GM21737 (cell line): Measurements from ENCODE around the gene ZBTB7A.

ENCODE experiments used
- ATAC-seq: cut with Tn5 transposase; IDR thresholded peaks from one replicate; pipeline ENCODE4 v1.9.1; 2021; ENCODE audit warnings: mild to moderate bottlenecking, moderate library complexity; ENCODE audit not compliant: unreplicated experiment

ZBTB7A gene

GRCh38 chr19:4094761-4095487 lies 28.2 kb upstream of the ZBTB7A start:
- ATAC-seq, result no peak

DNA sequence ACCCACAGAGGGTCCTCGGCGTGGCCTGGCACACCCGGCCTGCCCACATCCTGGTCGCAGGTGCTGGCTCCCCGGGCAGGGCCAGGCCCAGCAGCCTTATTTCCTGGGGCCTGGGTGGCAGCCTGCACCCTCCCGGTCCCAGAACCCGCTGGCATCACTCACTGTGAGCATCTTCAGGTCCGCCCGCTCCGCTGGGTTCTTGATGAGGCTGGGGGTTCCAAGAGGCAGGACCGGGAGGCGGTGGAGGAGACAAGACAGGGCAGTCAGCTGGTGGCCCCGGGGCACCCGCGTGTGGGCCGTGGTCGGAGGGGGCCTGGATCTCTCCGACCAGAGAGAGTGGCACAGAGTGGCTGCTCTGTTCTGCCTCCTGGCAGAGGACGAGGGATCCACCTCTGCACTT lies 27.6 kb upstream of the ZBTB7A start:
- ATAC-seq, result no peak

DNA sequence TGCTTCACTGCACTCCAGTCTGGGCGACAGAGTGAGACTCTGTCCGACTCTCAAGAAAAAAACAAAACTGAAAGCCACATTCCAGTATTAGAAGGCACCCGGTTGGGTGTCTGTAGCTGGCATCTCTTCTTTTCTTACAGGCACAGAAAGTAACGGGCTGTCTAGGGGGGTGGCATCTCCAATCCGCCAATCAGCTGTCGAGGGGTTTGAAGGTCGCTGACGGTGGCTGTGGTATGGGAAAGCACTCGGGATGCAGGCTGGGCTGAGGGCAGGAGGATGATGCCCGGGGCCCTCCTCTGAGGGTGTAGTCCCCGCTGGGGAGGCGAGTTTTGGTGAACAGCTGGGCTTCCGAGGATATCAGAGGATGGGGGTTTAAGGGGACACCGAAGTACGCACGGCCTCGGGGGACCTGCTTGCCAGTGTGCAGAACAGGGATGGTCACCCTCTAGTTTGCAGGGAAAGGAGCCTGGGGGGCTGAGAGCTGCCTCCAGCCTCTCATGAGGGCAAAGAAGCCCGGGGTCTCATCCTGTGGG lies 27.0 kb upstream of the ZBTB7A start:
- no peak for ATAC-seq

GRCh38 chr19:4090356-4091220 lies 23.9 kb upstream of the ZBTB7A start:
- no peak for ATAC-seq

DNA sequence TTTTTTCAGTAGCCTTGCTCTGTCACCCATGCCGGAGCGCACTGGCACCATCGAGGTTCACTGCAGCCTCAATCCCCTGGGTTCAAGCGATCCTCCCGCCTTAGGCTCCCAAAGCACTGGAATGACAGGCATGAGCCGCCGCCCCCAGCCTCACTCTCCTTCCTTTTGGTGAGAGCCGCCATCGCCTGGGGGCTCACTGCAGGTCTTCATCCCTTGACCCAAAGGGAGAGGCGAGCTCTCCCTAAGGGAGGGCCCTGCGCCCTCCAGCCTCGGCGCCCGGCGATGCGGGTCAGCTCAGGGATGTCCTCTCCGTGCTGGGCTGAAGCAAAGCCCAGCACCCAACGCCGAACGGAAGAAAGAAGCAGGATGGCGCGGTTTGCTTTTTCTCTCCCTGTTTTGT lies 23.2 kb upstream of the ZBTB7A start:
- no peak for ATAC-seq

DNA sequence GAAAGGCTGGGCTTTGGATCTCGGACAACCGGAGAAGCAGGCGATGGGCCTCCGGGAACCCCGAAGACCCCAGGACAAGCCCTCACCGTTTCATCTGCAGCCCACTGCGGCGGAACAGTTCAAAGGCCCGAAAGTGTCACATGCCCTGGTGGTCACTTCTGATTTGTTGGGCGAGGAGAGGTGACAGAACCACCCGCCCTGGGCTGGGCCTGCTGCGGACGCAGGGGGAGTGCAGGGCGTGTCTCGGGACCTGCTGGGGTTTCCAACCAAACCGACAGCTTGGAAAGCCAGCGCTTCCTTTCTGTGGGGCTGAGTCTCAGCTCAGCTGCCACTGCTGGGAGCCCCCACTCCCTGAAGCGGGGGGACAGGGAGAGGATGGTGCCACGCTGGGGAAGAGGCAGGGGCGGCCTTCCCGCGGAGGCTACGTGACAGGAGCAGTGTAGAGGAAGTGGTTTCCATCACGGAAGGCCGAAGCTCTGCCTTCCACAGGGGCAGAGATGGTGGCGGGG lies 22.8 kb upstream of the ZBTB7A start:
- peak; percentile 51 for ATAC-seq

- ATAC-seq, result peak; percentile 32
These were observed 22.3 kb upstream of the ZBTB7A start for GRCh38 chr19:4088975-4089374.

DNA sequence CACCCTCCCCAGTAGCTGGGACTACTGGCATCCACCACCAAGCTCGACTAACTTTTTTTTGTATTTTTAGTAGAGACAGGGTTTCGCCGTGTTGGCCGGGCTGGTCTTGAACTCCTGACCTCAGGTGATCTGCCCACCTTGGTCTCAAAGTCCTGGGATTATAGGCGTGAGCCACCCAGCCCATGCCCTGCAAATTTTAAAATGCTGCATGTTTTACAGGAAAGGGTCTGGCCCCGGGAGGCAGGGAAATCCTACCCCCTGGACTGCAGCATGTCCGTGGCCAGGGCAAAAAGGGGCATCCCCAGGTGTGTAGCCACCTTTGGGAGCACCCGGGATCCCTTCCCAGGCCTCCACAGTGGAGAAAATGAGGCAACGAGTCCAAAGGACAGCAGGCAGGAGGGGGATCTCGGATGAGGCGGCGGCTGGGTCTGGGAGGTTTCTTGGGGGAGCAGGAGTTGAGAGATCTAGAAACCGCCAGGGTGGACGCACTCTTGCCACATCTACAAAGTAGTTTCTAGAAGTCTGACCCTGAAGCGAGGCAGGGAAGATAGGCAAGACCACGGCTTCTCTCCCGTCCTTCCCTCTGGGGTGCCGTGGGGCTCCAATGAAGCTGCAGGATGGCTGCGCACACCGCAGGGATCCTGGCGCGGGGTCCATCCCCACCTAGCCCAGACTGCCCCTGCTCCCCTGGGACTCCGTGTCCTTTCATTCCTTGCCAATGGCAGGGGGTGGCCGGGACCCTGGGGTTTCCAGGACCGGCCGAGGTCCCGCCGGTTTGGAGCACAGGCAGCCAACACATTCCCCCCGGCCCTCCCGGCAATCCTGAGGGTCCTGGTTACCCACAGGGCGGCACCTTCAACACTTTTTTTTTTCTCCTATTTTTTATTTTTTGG lies 21.3 kb upstream of the ZBTB7A start:
- ATAC-seq, result no peak

DNA sequence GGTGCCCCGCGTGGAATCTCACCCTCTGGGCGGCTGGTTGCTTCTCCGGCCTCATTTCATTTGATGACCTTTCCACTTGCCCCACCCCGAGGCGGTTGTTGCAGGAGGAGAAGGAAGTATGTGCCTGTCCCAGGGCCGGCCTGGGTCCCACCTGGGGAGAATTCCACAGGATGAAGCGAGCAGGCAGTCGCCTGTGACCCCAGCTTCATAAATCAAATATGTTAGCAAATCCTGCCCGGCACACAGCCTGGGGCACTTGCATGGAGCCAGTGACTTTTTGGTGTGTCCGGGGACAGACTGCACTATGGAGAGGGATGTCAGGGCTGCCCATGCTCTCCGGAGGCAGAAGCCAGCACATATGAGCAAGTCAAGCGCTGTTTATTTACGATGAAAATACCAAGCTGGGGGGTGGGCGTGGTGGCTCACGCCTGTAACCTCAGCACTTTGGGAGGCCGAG lies 19.7 kb upstream of the ZBTB7A start:
- ATAC-seq, result no peak

DNA sequence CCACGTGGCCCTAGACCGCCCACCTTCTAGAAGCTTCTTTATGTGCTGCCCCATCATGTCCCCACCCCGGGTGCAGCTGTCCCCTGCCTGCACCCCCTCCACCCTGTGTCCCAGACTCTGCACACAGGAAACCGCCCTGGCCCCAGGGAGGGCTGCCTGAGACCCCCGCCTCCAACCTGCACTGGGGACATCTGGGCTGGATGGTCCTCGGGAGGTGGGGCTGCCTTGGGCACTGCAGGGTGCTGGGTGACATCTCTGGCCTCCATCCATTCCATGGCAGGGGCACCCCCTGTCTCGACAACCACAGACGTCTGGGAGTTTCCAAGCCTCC lies 17.8 kb upstream of the ZBTB7A start:
- no peak for ATAC-seq

GRCh38 chr19:4083677-4084546 lies 17.2 kb upstream of the ZBTB7A start:
- ATAC-seq, result no peak

GRCh38 chr19:4082172-4082571 lies 15.5 kb upstream of the ZBTB7A start:
- ATAC-seq, result no peak

GRCh38 chr19:4081441-4082129 lies 14.9 kb upstream of the ZBTB7A start:
- ATAC-seq, result no peak

GRCh38 chr19:4080473-4080872 lies 13.8 kb upstream of the ZBTB7A start:
- no peak for ATAC-seq

DNA sequence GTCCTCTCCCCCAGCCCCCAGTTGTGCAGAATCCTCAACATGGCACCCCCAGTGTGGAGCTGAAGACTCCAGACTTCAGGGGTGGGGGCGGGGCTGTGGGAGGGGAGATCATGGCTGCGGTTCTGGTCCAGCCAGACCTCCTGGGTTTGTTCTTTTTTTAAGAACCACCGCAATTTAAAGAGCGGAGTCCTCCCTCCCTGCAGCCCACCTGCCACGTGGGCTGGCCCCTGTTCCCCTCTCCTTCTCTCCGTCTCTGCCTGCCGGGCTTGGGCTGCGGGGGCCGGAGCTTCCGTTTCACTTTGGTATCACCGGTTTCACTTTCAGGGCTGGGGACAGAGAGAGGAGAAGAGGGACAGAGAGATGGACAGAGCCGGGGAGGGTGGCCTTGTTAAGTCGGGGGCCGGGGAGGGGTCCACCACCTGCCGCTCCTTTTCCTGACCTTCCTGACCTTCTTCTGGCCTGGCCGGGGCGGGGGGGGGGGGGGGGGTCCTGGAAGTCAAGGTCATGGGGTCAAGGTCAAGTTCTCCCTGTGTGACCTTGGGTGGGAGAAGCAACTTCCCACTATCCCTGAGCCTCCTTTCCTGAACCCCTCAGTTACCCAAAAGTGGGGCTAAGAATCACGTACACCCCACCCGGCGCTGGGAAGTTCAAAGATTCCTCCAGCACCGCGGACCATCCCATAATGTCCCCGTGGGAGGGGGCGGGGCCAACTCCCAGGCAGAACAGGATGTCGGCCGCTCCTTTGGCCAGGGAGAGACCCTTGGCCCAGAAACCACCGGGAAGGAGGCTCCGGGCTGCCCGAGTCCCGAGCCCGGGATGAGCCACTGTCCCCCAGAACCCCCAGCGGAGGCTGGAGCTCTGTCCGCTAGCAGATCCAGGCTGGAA lies 11.3 kb upstream of the ZBTB7A start:
- ATAC-seq, result no peak

DNA sequence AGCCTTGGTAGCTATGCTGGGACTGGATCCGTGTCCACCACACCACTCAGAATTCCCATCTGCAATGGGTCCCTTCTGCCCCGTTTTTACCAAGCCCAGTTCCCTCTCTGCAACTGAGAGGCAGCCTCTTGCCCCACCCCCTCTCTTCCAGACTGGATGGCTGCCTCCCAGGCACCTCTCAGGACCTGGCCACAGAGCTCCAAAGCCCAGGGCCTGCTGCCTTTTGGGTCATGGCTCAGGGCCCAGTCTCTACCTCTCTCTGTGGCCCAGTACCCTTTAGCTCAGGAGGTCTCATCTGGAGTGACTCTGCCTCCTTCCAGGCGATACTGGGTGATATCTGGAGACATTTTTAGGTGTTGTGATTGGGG lies 10.3 kb upstream of the ZBTB7A start:
- ATAC-seq, result no peak

- ATAC-seq, result no peak
These were observed 8.7 kb upstream of the ZBTB7A start for GRCh38 chr19:4075373-4075772.

- no peak for ATAC-seq
These were observed 4.9 kb upstream of the ZBTB7A start for GRCh38 chr19:4071610-4072009.
